ENCODE data around the gene SLC35F2.

GRCh38 chr11:107834995-107835394 is 23.6 kb downstream of the SLC35F2 start:
- TF ChIP-seq POLR2AphosphoS5 (IDR thresholded peaks at IDR 0.05) (no peak), EP300 (conservative IDR thresholded peaks at IDR 0.05; ENCODE audit: poor library complexity, severe bottlenecking) (no peak), CTCF (IDR thresholded peaks at IDR 0.05; ENCODE audit: poor library complexity, severe bottlenecking) (no peak), SMC3 (conservative IDR thresholded peaks at IDR 0.05; ENCODE audit: poor library complexity) (no peak), TAF1 (IDR thresholded peaks at IDR 0.05; ENCODE audit: low read depth) (no peak), RAD21 (conservative IDR thresholded peaks at IDR 0.05) (no peak), EZH2 (IDR thresholded peaks at IDR 0.05; ENCODE audit: borderline replicate concordance, insufficient read depth, low read length, poor library complexity, severe bottlenecking) (no peak), REST (IDR thresholded peaks at IDR 0.05; ENCODE audit: borderline replicate concordance) (no peak), MXI1 (conservative IDR thresholded peaks at IDR 0.05; ENCODE audit: poor library complexity, severe bottlenecking) (no peak)
